Astrocyte of the cerebellum (primary cell): ENCODE data around the gene ABTB2.

ENCODE experiments used
- DNase-seq: peaks from one replicate; pipeline ENCODE4 v3.0.0-alpha.2; 2011; ENCODE audit warnings: low read depth
- H3K4me3 ChIP-seq: 2 replicates; pipeline ENCODE4 v1.5.1; 2011; ENCODE audit warnings: mild to moderate bottlenecking, low read depth, low read length, moderate library complexity
- in situ Hi-C: cut with HindIII; loops from 2 replicates; pipeline ENCODE4 v1.10.0; 2017; ENCODE audit warnings: low sequenced_read_pairs
- TF ChIP-seq, protein P1 (sequence below): IDR thresholded peaks from 2 replicates; pipeline ENCODE4 v1.5.1; 2012; ENCODE audit warnings: low read length, low read depth, moderate library complexity, mild to moderate bottlenecking; ENCODE audit errors: missing control alignments

Gene ABTB2

DNA sequence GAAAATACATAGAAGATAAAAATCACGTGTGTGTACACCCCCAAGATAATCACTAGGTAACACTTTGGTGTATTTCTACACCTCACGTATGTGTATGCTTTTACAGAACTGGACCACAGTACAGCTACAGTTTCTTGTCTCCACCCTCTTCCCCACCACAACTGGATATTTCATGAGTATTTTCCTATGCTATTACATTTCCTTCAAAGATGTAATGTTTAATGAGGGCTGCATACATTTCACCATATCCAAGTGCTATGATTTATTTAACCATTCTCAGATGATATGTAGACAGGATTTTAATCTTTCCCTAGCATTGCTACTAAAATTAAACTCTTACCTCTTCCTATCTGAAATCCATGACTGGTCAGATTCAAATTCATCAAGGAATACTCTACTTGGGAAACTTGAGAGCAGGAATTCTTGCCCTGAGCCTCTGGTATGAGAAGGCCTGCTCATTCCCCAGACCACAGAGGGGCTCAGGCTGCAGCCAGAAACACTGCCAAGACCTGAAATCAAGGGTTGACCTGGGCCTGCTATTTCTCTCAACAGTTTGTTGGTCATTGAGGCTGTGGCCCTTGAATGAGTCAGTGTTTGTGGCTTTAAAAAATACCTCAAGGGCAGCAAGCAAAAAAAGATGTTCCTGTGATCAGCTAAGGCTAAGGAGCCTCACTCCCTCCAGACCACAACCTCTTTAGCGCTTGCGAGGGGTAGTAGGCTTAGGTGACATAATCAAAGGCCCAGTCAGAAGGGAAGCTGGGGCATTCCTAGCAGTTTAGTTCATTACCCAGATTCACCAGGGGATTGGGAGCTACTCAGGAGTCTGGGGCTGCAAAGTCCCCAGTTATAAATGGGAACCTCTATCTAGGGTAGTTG is 55.5 kb downstream of the ABTB2 start:
- no peak overlapping the region for H3K4me3 ChIP-seq
- TF ChIP-seq, protein P1, sequence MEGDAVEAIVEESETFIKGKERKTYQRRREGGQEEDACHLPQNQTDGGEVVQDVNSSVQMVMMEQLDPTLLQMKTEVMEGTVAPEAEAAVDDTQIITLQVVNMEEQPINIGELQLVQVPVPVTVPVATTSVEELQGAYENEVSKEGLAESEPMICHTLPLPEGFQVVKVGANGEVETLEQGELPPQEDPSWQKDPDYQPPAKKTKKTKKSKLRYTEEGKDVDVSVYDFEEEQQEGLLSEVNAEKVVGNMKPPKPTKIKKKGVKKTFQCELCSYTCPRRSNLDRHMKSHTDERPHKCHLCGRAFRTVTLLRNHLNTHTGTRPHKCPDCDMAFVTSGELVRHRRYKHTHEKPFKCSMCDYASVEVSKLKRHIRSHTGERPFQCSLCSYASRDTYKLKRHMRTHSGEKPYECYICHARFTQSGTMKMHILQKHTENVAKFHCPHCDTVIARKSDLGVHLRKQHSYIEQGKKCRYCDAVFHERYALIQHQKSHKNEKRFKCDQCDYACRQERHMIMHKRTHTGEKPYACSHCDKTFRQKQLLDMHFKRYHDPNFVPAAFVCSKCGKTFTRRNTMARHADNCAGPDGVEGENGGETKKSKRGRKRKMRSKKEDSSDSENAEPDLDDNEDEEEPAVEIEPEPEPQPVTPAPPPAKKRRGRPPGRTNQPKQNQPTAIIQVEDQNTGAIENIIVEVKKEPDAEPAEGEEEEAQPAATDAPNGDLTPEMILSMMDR: no peak
- in situ Hi-C loops: loop anchor here (5.0 kb wide), 1 partner anchor 50 kb away; no protein-coding TSS in a partner anchor
- DNase-seq: peak; percentile 98

DNA sequence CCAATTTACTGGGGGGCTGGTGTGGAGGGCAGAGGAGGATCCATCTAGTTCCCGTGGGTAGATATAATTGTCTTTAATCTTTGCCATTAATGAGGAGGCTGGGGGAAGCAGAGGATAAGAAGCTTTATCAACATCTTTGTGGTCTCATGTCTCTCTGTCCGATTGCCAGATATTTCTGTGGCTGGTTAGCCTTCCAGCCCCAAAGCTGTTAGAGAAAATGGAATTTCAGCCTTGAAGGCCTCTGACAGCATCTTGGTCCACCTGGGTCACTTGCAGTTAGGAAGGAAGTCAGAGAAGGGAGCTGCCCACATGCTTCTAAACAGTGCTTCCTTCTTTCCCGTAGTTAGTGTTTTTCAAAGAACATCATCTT is 56.9 kb downstream of the ABTB2 start:
- DNase-seq: peak; percentile 32
- no peak overlapping the region for H3K4me3 ChIP-seq
- TF ChIP-seq, protein P1: no peak
- in situ Hi-C loops: loop anchor here (5.0 kb wide), 1 partner anchor 51 kb away; no protein-coding TSS in a partner anchor

DNA sequence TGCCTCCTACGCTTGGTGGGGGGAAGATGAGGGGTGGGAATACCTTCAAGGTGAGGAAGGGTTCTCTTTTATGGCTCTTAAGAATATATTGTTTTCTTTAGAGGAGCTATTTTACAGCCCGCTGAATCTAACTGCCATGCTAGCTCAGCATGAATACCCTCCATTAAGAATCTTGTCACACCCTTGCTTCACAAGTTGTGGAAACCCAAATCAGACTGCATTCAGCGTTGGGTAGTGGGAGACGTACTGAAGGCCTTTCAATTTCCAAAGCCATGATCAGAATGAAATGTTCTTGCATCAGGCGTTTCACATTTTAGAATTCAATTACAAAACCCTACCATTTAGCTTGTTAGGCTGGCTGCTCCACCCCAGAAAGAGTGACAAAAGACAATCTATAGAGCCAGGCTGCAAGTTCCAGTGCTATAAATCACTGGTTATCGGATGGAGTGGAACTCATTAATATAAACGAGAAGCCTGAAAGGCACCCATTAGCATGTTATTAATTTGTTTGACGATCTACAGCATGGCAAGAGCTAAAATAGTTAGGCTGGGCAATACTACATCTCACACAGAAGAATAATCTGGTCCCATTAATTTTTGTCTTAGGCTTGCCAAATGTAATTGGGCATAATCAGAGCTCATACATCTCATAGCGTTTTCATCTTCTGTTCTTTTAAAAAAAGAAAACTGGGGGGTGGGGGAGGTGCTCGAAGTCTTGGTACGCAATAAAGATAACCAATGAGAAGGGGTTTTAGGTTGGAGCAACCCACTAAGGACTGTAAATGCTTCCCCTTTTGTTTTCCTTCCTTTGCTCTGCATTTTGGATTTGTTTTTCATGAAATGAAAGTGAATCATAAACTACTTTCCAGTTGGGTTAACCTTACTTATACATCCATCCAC is 57.5 kb downstream of the ABTB2 start:
- in situ Hi-C loops: loop anchor here (5.0 kb wide), 1 partner anchor 52 kb away; no protein-coding TSS in a partner anchor
- no peak for DNase-seq
- no peak overlapping the region for H3K4me3 ChIP-seq
- TF ChIP-seq, protein P1: no peak

DNA sequence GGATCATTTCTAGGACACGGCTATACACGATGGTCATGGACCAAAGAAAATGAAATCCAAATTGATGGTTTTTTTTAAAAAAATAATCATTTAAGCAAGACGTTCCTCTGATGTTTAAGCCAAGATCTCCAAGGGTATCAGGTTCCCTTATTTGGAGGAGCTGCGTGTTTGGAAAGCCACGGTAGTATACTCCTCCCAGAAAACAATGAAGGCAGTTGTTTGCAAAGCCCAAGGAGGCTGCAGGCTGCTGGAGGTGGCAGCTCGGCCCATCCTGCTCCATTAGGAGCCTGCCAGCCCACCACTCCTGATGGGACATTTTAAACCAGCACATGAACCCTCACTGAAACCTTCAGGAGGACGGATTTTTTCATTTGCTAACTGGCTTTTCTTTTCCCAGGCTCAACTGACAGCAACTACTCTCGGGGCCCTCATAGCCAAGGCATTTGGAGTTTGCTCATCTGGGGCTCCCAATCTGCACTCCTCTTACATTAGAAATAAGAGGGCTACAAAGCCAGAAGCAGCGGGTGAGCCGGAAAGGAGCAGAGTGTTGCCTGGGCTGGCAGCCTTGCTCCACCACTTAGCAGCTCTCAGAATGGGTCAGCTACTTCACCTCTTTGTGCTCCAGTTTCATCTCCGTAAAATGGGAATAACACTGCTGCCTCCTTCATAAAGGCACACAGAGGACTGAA is 58.4 kb downstream of the ABTB2 start:
- in situ Hi-C loops: no loop called here
- DNase-seq: no peak
- TF ChIP-seq, protein P1: no peak
- no peak overlapping the region for H3K4me3 ChIP-seq

DNA sequence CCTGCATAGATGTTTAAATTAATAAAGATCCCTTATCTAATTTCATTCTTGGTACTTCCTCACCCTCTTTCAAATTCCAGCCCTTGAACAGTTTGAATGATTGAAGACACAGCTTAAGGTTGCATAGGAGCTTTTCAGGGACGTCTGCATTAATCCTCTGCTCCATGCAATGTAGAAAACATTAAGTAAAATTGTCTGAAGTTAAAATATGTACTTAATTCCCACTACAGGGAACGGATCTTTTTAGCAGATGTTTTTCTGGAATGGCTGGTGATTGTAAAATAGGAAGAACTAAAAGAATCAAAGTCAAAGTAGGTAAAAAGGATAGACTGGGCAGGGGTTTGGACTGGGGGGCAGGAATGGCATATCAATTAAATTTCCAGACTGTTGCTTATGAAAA is 58.9 kb downstream of the ABTB2 start:
- DNase-seq: no peak
- in situ Hi-C loops: no loop called here
- no peak overlapping the region for H3K4me3 ChIP-seq
- TF ChIP-seq, protein P1: no peak

DNA sequence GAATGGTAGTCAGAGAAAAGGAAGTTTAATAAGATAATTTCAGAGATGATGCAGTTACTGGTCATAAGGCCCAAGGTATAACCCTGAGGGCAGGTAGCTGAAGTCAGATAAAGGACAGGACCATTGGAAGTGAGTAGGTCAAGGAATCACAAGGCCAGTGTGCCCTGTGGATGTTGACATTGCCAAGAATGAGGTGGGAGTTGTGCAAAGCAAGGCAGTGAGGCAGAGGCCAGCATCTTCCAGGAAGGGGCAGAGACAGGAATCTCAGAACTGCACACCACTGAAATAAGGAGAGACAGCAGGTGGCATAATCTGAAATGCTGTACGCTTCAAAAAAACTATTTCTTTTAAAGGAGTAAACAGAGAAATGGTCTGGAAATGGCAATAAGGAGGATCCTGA is 61.4 kb downstream of the ABTB2 start:
- TF ChIP-seq, protein P1: no peak
- no peak overlapping the region for H3K4me3 ChIP-seq
- no peak for DNase-seq
- in situ Hi-C loops: no loop called here
